Esophagus muscularis mucosa (tissue), 4 donors: ENCODE data around the gene B4GALNT1. TPM values are rescaled to one million over a fixed set of nuclear protein-coding genes. Genes with fewer than 3 reads are reported as not detected.

ENCODE experiments used
- DNase-seq: peaks from one replicate; pipeline ENCODE4 v3.0.0-alpha.2; 2017; ENCODE audit errors: extremely low spot score
- H3K27ac ChIP-seq, 4 donors: fragments of 200-600 bp; sonication (generic); replicated peaks in 1 of 4; 1 replicate in 3 of 4; 2 replicates in 1 of 4; pipeline ENCODE4 v1.5.1; 2016 to 2019; ENCODE audit warnings: mild to moderate bottlenecking in 1 of 4
- H3K27me3 ChIP-seq, 4 donors: fragments of 200-600 bp; sonication (generic); one replicate each; pipeline versions ENCODE4 v1.5.1 to v1.6.0; 2016 to 2019
- H3K36me3 ChIP-seq, 4 donors: fragments of 200-600 bp; sonication (generic); one replicate each; pipeline ENCODE4 v1.5.1; 2016 to 2019
- H3K4me1 ChIP-seq, 4 donors: fragments of 200-600 bp; sonication (generic); one replicate each; pipeline ENCODE4 v1.5.1; 2016 to 2019
- H3K4me3 ChIP-seq, 4 donors: fragments of 200-600 bp; sonication (generic); 1 replicate in 2 of 4; 2 replicates in 2 of 4; pipeline ENCODE4 v1.5.1; 2016 to 2019; ENCODE audit warnings: mild to moderate bottlenecking in 4 of 4, moderate library complexity in 1 of 4
- H3K9me3 ChIP-seq, 4 donors: fragments of 200-600 bp; sonication (generic); 1 replicate in 3 of 4; 2 replicates in 1 of 4; pipeline ENCODE4 v1.5.1; 2016 to 2019
- CTCF ChIP-seq, 3 experiments: fragments of 200-600 bp in 2 of 3; fragments of 450-650 bp in 1 of 3; sonication (generic) in 2 of 3; IDR thresholded peaks; one replicate each; pipeline ENCODE4 v1.5.1; 2017 to 2019; ENCODE audit warnings: antibody characterized with exemption in 3 of 3, mild to moderate bottlenecking in 2 of 3, moderate library complexity in 1 of 3
- EP300 ChIP-seq: sonication (generic); formaldehyde crosslinking; IDR thresholded peaks from one replicate; pipeline ENCODE4 v1.6.1; 2017; ENCODE audit warnings: antibody characterized with exemption
- POLR2A ChIP-seq: fragments of 450-650 bp; IDR thresholded peaks from one replicate; pipeline ENCODE4 v1.6.1; 2017; ENCODE audit warnings: antibody characterized with exemption, moderate library complexity, mild to moderate bottlenecking, low read depth
- POLR2AphosphoS5 ChIP-seq, 2 donors: sonication (generic); formaldehyde crosslinking; IDR thresholded peaks; one replicate each; pipeline ENCODE4 v1.6.1; 2017; ENCODE audit warnings: antibody characterized with exemption in 2 of 2
- WGBS: methylation state at CpG from one replicate; pipeline ENCODE4 v1.1.5; 2018; 5-methylcytosine and 5-hydroxymethylcytosine counted together
- intact Hi-C: fragments of 100-400 bp; cut with DNase I; formaldehyde crosslinking; loops from one replicate; pipeline ENCODE4 v1.15.1; 2023
- total RNA-seq, 4 donors: library from RNA; depleted of rRNA; stranded (reverse); fragments of >200 nt; gene quantifications; one replicate each; pipeline versions ENCODE4 v1.1.0 to v1.2.1, GENCODE V29; 2016

Gene B4GALNT1
- total RNA-seq, 4 donors from 2014 or later = 2.8 to 10.9 (median 7.3) TPM

DNA sequence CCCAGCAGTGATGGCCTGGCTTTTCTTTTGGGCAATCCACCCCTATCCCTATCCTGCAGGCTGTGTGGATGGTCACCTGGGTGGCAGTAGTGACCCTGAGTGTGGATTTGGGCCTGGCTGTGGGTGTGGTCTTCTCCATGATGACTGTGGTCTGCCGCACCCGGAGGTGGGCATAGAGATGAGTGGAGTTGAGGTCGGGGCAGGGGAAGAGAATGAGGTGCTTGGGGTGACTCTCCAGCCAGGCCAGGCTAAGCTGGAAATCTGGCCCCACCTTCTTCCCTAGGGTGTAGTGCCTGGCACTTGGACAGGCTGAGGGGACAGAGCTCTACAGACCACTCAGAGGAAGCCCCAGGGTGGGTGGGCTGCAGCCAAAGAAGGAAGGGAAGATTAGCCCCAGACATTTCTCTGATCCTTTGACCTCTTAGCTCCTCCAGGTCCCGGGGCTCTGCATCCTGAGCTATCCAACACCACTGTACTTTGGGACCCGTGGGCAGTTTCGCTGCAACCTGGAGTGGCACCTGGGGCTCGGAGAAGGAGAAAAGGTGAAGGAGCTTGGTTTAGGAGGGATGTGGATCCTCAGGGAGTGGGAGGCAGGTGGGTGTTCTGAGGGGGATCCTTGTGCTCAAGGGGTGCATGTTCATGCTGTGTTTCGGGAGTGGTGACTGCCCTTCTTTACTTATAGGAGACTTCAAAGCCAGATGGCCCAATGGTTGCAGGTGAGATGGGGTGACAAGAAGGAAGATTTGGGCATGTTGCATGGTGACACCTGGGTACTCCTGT, 8.4 kb downstream of the B4GALNT1 start:
- Histone ChIP-seq H3K4me1 (peaks cover 18 to 48% (median 30%) of the 10 kb centered on the region in 4 donors), H3K27ac (no peak overlapping the region), H3K36me3 (peaks cover 0 to 42% (median 19%) of the 10 kb centered on the region in 4 donors), H3K9me3 (no peaks in the 10 kb centered on the region), H3K27me3 (peaks cover 0 to 66% (median 4%) of the 10 kb centered on the region in 4 donors), H3K4me3 (no peak overlapping the region)
- DNase-seq = no peak
- intact Hi-C loops = no loop called here
- 85% methylated on average over 8 of the region's 8 CpGs for WGBS
- TF ChIP-seq EP300 = no peak
- TF ChIP-seq POLR2AphosphoS5 (IDR thresholded peaks at IDR 0.05) = no peak
- no peak for TF ChIP-seq POLR2A
- no peak for TF ChIP-seq CTCF (IDR thresholded peaks at IDR 0.05)

DNA sequence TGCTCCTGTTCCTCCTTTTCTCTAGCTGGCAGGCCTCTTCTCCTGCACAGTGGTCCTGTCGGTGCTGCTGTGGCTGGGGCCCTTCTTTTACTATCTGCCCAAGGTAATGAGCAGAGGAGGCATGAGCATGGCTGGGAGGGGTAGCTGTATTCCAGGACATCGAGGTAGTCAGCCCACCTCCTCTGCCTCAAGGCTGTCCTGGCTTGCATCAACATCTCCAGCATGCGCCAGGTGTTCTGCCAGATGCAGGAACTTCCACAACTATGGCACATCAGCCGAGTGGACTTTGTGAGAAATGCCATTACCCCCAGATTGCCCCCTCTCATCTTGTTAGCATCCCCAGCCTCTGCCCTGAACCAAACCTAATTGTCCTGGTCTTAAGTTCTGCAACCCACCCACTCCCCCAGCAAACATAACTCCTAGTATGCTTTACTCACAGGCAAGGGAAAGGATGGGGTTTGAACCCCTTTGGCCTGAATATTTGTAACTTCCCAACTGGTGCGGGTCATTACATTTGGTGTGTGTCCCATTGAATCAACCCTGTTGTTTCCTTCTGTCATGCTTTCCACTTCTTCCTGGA, 9.1 kb downstream of the B4GALNT1 start:
- H3K27me3 ChIP-seq = peaks cover 0 to 66% (median 4%) of the 10 kb centered on the region in 4 donors

GRCh38 chr12:57623385-57623784, 9.6 kb downstream of the B4GALNT1 start:
- Histone ChIP-seq H3K27me3 (peaks cover 0 to 60% (median 4%) of the 10 kb centered on the region in 4 donors), H3K27ac (no peak overlapping the region), H3K4me3 (no peak overlapping the region), H3K4me1 (peaks cover 18 to 52% (median 33%) of the 10 kb centered on the region in 4 donors), H3K9me3 (no peaks in the 10 kb centered on the region), H3K36me3 (peaks cover 0 to 36% (median 17%) of the 10 kb centered on the region in 4 donors)
- intact Hi-C loops = no loop called here
- TF ChIP-seq CTCF (IDR thresholded peaks at IDR 0.05) = no peak
- no peak for TF ChIP-seq POLR2AphosphoS5 (IDR thresholded peaks at IDR 0.05)
- no peak for TF ChIP-seq EP300
- no peak for TF ChIP-seq POLR2A
- no peak for DNase-seq
- WGBS = 79% methylated on average over 2 of the region's 2 CpGs

More for the DNA sequence above, 9.1 kb downstream of the B4GALNT1 start:
- intact Hi-C loops = no loop called here
- Histone ChIP-seq H3K27ac (no peak overlapping the region), H3K9me3 (no peaks in the 10 kb centered on the region), H3K36me3 (peaks cover 0 to 41% (median 19%) of the 10 kb centered on the region in 4 donors), H3K4me1 (peaks cover 18 to 52% (median 33%) of the 10 kb centered on the region in 4 donors), H3K4me3 (no peak overlapping the region)
- TF ChIP-seq CTCF (IDR thresholded peaks at IDR 0.05) (no peak), POLR2A (no peak), EP300 (no peak), POLR2AphosphoS5 (IDR thresholded peaks at IDR 0.05) (no peak)
- no peak for DNase-seq
- 67% methylated on average over 5 of the region's 5 CpGs for WGBS

DNA sequence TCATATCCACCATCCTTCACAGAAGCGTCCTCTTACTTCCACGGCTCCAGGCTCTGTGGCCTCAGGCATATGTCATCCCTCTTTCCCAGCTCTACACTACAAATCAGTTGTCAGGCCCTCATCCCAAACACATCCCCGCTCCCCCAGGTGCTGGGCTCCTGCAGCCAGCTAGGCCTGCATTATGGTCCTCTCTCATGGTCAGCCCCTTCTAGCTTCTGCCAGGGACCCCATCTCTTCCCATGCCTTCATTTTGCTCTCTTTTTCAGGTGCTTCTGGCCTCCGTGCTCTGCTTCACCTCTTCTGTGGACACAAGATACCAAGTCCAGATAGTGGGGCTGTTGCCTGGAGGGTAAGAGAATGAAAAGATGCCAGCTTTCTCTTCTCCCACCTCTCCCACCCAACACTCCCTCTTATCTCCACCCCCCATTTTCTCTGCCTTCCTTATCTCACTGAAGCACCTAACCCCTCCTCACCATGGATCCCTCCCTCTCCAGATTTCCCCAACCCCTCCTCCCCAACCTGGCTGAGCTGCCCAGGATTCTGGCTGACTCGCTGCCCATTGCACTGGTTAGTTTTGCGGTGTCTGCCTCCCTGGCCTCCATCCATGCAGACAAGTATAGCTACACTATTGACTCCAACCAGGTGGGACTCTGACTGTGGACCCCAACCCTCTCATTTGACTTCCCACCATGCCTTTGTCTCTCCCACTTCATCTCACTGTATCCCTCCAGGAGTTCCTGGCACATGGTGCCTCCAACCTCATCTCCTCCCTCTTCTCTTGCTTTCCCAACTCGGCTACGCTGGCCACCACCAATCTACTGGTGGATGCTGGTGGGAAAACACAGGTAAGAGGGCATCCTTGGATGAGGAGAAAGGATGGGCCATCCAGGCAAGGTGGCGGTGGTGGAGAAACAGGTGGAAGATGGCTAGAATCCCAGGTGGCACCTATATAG, 10.4 kb downstream of the B4GALNT1 start:
- Histone ChIP-seq H3K36me3 (peaks cover 0 to 36% (median 15%) of the 10 kb centered on the region in 4 donors), H3K4me1 (peaks cover 18 to 48% (median 30%) of the 10 kb centered on the region in 4 donors), H3K9me3 (no peaks in the 10 kb centered on the region), H3K27ac (no peak overlapping the region), H3K27me3 (peaks cover 0 to 53% (median 4%) of the 10 kb centered on the region in 4 donors), H3K4me3 (no peak overlapping the region)
- whole genome bisulfite sequencing = 89% methylated on average over 9 of the region's 9 CpGs
- intact Hi-C loops = no loop called here
- TF ChIP-seq CTCF (IDR thresholded peaks at IDR 0.05) = no peak
- TF ChIP-seq EP300 = no peak
- no peak for TF ChIP-seq POLR2AphosphoS5 (IDR thresholded peaks at IDR 0.05)
- no peak for TF ChIP-seq POLR2A
- no peak for DNase-seq
